ENCODE data around the gene C19orf44.
"Not testable (repeated sequence)": the region's sequence is repeated elsewhere in the genome, so short reads cannot be mapped to it uniquely, and the experiment has no call there.

Gene C19orf44

GRCh38 chr19:16541526-16542044 is 45.4 kb downstream of the C19orf44 start:
- DNase-seq = no peak

GRCh38 chr19:16542045-16542909 is 46.1 kb downstream of the C19orf44 start, which contains the start of gene CHERP:
TSS of gene CHERP (minus strand) at chr19:16542437. CDS start at chr19:16542378, 59 bp downstream.
- DNase-seq = peak; percentile 93

GRCh38 chr19:16542910-16543472 is 46.8 kb downstream of the C19orf44 start:
- peak; percentile 22 for DNase-seq

GRCh38 chr19:16543734-16544133 is 47.5 kb downstream of the C19orf44 start:
- DNase-seq = not testable (repeated sequence)

GRCh38 chr19:16544473-16545231 is 48.5 kb downstream of the C19orf44 start:
- DNase-seq = no peak

- no peak for DNase-seq
Measured at GRCh38 chr19:16548956-16549355, 52.8 kb downstream of the C19orf44 start.

GRCh38 chr19:16551902-16552301 is 55.7 kb downstream of the C19orf44 start:
- DNase-seq = not testable (repeated sequence)

GRCh38 chr19:16554776-16555175 is 58.6 kb downstream of the C19orf44 start:
- no peak for DNase-seq

GRCh38 chr19:16559780-16560276 is 63.6 kb downstream of the C19orf44 start:
- DNase-seq = no peak

- DNase-seq = no peak
Measured at GRCh38 chr19:16561382-16561781, 65.2 kb downstream of the C19orf44 start.

GRCh38 chr19:16562608-16563025 is 66.4 kb downstream of the C19orf44 start:
- DNase-seq = no peak

- DNase-seq = no peak
Measured at GRCh38 chr19:16564842-16565241, 68.6 kb downstream of the C19orf44 start.

GRCh38 chr19:16566161-16566560 is 70.0 kb downstream of the C19orf44 start:
- DNase-seq = peak; percentile 53

GRCh38 chr19:16566702-16567101 is 70.5 kb downstream of the C19orf44 start:
- DNase-seq = no peak

- no peak for DNase-seq
Measured at GRCh38 chr19:16569609-16570320, 73.6 kb downstream of the C19orf44 start.

Data from KG1 (cell line).